SU-DHL-6 (cell line): ENCODE data around the gene DAND5.

Experiments used
- H2AFZ ChIP-seq: fragments of 200-600 bp; sonication (generic); 2 replicates; pipeline ENCODE4 v1.6.1; 2014; ENCODE audit warnings: low read depth, mild to moderate bottlenecking, moderate library complexity, mixed read lengths, antibody characterized with exemption, low read length; ENCODE audit not compliant: severe bottlenecking
- H3F3A ChIP-seq: fragments of 200-600 bp; shearing (Covaris generic); 2 replicates; pipeline ENCODE4 v1.6.0; 2016; ENCODE audit warnings: antibody characterized with exemption, mild to moderate bottlenecking; ENCODE audit not compliant: insufficient read depth
- H3K27ac ChIP-seq: fragments of 200-600 bp; sonication (generic); 2 replicates; pipeline ENCODE4 v1.5.1; 2016; ENCODE audit warnings: low read depth, mild to moderate bottlenecking, low read length, moderate library complexity, mixed read lengths
- H3K27me3 ChIP-seq: fragments of 200-600 bp; sonication (generic), shearing (Covaris generic); 2 replicates; pipeline ENCODE4 v1.6.0; 2014; ENCODE audit warnings: mild to moderate bottlenecking, low read length
- H3K36me3 ChIP-seq: fragments of 200-600 bp; sonication (generic); 2 replicates; pipeline ENCODE4 v1.6.1; 2014; ENCODE audit warnings: mild to moderate bottlenecking, low read length, mixed read lengths
- H3K4me2 ChIP-seq: fragments of 300-600, 200-600 bp; shearing (Covaris generic), sonication (generic); 2 replicates; pipeline ENCODE4 v1.6.0; 2014; ENCODE audit warnings: low read length, low read depth, mild to moderate bottlenecking; ENCODE audit not compliant: poor library complexity, severe bottlenecking
- H3K4me3 ChIP-seq: fragments of 200-600 bp; sonication (generic); 2 replicates; pipeline ENCODE4 v1.5.1; 2014; ENCODE audit warnings: antibody characterized with exemption, low read length, mild to moderate bottlenecking, mixed read lengths; ENCODE audit not compliant: insufficient read depth, poor library complexity, severe bottlenecking
- H3K79me2 ChIP-seq: fragments of 200-600 bp; sonication (generic); 2 replicates; pipeline ENCODE4 v1.6.1; 2014; ENCODE audit warnings: mild to moderate bottlenecking, low read length, moderate library complexity; ENCODE audit not compliant: insufficient read depth
- H3K9ac ChIP-seq: fragments of 200-600 bp; sonication (generic); 2 replicates; pipeline ENCODE4 v1.7.0; 2014; ENCODE audit warnings: mild to moderate bottlenecking, low read length
- H3K9me2 ChIP-seq: fragments of 200-600 bp; sonication (generic); replicated peaks from 2 replicates; pipeline ENCODE4 v1.6.1; 2014; ENCODE audit warnings: low read length; ENCODE audit not compliant: insufficient read depth
- H3K9me3 ChIP-seq: fragments of 200-600 bp; sonication (generic); 2 replicates; pipeline ENCODE4 v1.6.1; 2014; ENCODE audit warnings: low read length, mixed read lengths; ENCODE audit not compliant: insufficient read depth
- H4K20me1 ChIP-seq: fragments of 200-600 bp; sonication (generic); 2 replicates; pipeline ENCODE4 v1.6.1; 2014; ENCODE audit warnings: low read depth, mild to moderate bottlenecking, antibody characterized with exemption, low read length, moderate library complexity, mixed read lengths
- EZH2phosphoT487 ChIP-seq: fragments of 200-600 bp; sonication (generic), shearing (Covaris generic); conservative IDR thresholded peaks from 2 replicates; pipeline ENCODE4 v1.6.1; 2018; ENCODE audit warnings: mild to moderate bottlenecking, antibody characterized with exemption, low read length, moderate library complexity, mixed read lengths
- TF ChIP-seq, protein P1 (sequence below): fragments of 200-600 bp; sonication (generic); IDR thresholded peaks from one replicate; pipeline ENCODE4 v1.5.1; 2017; ENCODE audit warnings: antibody characterized with exemption, mild to moderate bottlenecking, low read length, moderate library complexity; ENCODE audit not compliant: insufficient read depth, poor library complexity, severe bottlenecking

DAND5 gene

GRCh38 chr19:12984143-12984627 lies 14.8 kb downstream of the DAND5 start:
- no peaks in the 10 kb centered on the region for H3K9me3 ChIP-seq
- no peaks in the 10 kb centered on the region for H4K20me1 ChIP-seq
- H3K9ac ChIP-seq, result no peak overlapping the region
- no peaks in the 10 kb centered on the region for H3K27me3 ChIP-seq
- no peak overlapping the region for H3K4me2 ChIP-seq
- H3K36me3 ChIP-seq, result no peaks in the 10 kb centered on the region
- H3F3A ChIP-seq, result no peaks in the 10 kb centered on the region
- no peaks in the 10 kb centered on the region for H3K9me2 ChIP-seq
- no peak overlapping the region for H3K27ac ChIP-seq
- no peak overlapping the region for H3K4me3 ChIP-seq
- no peak for TF ChIP-seq EZH2phosphoT487
- TF ChIP-seq, protein P1, sequence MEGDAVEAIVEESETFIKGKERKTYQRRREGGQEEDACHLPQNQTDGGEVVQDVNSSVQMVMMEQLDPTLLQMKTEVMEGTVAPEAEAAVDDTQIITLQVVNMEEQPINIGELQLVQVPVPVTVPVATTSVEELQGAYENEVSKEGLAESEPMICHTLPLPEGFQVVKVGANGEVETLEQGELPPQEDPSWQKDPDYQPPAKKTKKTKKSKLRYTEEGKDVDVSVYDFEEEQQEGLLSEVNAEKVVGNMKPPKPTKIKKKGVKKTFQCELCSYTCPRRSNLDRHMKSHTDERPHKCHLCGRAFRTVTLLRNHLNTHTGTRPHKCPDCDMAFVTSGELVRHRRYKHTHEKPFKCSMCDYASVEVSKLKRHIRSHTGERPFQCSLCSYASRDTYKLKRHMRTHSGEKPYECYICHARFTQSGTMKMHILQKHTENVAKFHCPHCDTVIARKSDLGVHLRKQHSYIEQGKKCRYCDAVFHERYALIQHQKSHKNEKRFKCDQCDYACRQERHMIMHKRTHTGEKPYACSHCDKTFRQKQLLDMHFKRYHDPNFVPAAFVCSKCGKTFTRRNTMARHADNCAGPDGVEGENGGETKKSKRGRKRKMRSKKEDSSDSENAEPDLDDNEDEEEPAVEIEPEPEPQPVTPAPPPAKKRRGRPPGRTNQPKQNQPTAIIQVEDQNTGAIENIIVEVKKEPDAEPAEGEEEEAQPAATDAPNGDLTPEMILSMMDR, result no peak
- no peaks in the 10 kb centered on the region for H3K79me2 ChIP-seq
- H2AFZ ChIP-seq, result no peak overlapping the region

GRCh38 chr19:12984683-12985048 lies 15.3 kb downstream of the DAND5 start:
- H3K27ac ChIP-seq, result no peak overlapping the region
- TF ChIP-seq, protein P1, result no peak
- no peak for TF ChIP-seq EZH2phosphoT487

DNA sequence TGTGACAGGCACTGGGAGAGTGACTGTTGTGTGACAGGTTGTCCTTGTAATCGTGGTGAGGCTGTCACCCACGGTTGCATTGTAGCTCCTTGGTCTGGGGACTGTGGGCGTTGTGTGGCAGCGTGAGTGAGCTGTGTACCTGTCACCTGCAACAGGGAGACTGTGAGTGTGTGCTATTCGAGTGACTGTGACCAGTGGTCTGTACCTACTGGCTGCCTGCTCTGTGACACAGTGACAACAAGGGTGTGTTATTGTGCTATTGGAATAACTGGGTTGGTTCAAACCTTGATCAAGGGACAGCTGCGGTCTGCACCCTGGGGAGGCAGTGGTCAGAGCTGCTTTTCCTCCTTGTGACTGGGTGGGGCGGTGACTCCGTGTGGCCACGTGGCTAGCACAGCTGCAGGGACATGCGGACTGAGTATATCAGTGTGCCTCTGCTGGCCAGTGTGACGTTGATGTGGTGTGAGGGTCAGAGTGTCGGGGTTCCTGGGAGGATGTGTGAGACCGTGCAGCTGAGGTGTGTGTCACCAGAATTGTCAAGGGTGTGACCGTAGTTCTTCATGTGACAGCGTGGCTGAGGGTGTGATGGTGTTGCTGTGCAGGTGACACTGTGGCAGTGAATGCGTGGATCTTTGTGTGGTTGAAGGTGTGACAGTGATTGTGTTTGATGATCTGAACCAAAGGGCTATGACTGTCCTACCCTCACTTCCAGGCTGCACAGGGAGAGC lies 15.8 kb downstream of the DAND5 start:
- no peaks in the 10 kb centered on the region for H3K27me3 ChIP-seq
- H3K4me3 ChIP-seq, result no peak overlapping the region
- no peaks in the 10 kb centered on the region for H4K20me1 ChIP-seq
- no peaks in the 10 kb centered on the region for H3K36me3 ChIP-seq
- H3K27ac ChIP-seq, result no peak overlapping the region
- no peaks in the 10 kb centered on the region for H3K79me2 ChIP-seq
- H3K4me2 ChIP-seq, result no peak overlapping the region
- H3K9me2 ChIP-seq, result no peaks in the 10 kb centered on the region
- no peaks in the 10 kb centered on the region for H3F3A ChIP-seq
- no peak overlapping the region for H2AFZ ChIP-seq
- H3K9ac ChIP-seq, result no peak overlapping the region
- TF ChIP-seq, protein P1, result no peak
- H3K9me3 ChIP-seq, result no peaks in the 10 kb centered on the region

More at GRCh38 chr19:12984683-12985048, 15.3 kb downstream of the DAND5 start:
- Histone ChIP-seq H3K9ac (no peak overlapping the region), H2AFZ (no peak overlapping the region), H3K4me3 (no peak overlapping the region), H3K9me2 (no peaks in the 10 kb centered on the region), H3K79me2 (no peaks in the 10 kb centered on the region), H3K4me2 (no peak overlapping the region), H3K9me3 (no peaks in the 10 kb centered on the region), H3F3A (no peaks in the 10 kb centered on the region), H3K36me3 (no peaks in the 10 kb centered on the region), H4K20me1 (no peaks in the 10 kb centered on the region), H3K27me3 (no peaks in the 10 kb centered on the region)
